DMS79 (cell line): ENCODE data around the gene MAPK7.

ENCODE experiments used
- DNase-seq: peaks from one replicate; lab custom pipeline; 2025; lab: John Stamatoyannopoulos, UW

Gene MAPK7

GRCh38 chr17:19378416-19379360, at the start of gene MAPK7:
TSS of gene MAPK7 (plus strand) at chr17:19378498. CDS start at chr17:19378901, 403 bp downstream.
- no peak for DNase-seq

DNA sequence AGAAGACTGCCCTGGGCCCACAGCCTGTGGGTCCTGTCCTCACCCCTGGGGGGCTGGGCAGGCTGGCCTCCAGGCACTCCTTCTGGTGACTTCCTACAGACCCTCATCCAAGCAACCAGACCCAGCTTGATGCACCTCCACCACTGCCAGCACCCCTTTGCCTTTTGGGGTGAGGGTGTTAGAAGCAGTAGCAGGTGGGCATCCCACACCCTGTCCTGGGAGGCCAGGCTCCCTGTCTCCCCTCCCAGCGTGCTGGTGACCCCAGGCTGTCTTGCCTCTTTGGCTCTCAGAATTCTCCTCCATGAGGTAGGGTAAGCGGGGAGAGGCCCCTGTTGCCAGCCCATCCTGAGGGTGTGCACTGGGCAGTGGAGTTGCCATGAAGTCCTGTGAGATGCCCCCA, 49.2 kb upstream of the MAPK7 start:
- no peak for DNase-seq

- no peak for DNase-seq
Observed at GRCh38 chr17:19329839-19330238, 48.5 kb upstream of the MAPK7 start.

GRCh38 chr17:19330271-19330670, 48.0 kb upstream of the MAPK7 start:
- no peak for DNase-seq

- DNase-seq: no peak
Observed at GRCh38 chr17:19331134-19331533, 47.2 kb upstream of the MAPK7 start.

GRCh38 chr17:19331543-19332245, 46.6 kb upstream of the MAPK7 start:
- DNase-seq: no peak

DNA sequence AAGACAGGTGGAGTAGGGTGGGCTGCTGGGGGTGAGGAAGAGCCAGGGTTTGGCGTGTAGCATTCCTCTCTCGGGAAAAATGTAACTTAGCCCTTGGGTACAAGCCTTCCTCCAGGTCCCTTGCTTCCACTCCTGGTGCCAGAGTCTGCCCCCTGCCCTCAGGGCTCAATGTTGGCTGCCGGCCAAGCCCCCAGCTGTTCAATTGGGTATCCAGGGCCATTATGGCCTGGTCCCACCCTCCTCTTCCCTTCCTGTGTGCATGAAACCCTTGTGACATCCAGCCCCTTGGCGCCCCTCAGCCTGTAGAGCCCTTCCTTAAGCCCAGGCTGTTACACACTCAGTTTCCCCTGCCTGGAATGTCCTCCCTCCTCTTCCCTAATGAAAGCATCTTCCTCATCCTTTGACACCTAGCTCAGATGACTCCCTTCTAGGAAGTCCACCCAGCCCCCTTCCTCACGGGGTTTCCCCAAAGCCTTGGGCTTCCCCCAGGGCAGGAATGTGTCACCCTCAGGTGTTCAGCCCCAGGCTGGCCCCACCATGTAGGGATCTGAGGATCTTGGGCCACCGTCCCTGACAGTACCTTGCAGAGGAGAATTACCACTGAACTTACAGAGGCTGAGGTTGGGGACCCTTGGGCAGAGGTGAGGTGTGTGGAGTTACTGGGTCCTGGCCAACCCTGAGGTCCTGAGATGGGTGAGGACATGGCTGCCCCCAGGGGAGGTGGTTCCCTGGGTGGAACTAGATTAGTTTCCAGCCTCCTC, 45.7 kb upstream of the MAPK7 start:
- no peak for DNase-seq

DNA sequence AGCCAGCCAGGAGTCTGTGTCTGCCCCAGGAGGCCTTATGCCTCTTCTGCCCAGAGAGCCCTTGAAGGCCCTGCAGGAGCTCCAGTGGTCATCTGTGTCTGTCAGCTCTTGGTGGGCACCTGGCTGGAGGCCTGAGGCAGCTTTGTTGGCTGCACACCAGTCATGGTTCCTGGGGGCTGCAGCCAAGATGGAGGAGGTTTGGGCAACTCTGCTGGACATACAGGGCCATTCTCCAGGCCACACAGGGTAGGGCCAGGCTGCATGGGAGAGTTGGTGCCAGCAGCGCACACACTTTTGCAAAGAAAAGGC, 45.2 kb upstream of the MAPK7 start:
- DNase-seq: no peak

DNA sequence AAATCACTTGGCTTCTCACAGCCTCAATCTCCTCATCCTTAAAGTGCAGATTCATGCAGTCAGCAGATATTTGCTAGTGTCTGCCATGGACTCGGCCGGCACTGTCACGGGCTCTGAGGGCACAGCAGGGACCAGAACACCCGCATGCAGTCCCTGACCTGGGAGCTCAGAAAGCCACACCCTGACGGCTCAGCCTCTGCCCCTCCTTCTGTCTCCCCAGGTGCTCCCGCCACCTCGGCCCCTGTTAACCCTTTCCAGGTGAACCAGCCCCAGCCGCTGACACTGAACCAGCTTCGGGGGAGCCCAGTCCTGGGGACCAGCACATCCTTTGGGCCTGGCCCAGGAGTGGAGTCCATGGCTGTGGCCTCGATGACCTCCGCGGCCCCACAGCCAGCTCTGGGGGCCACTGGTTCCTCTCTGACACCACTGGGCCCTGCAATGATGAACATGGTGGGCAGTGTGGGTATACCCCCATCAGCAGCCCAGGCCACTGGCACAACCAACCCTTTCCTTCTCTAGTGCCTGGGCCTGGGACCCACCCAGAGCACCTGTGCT, 44.5 kb upstream of the MAPK7 start:
- no peak for DNase-seq

- DNase-seq: no peak
Observed at GRCh38 chr17:19334331-19334730, 44.0 kb upstream of the MAPK7 start.

- no peak for DNase-seq
Observed at GRCh38 chr17:19335951-19336631, 42.2 kb upstream of the MAPK7 start.

GRCh38 chr17:19336938-19337711, 41.2 kb upstream of the MAPK7 start:
- DNase-seq: no peak

- no peak for DNase-seq
Observed at GRCh38 chr17:19337712-19338023, 40.6 kb upstream of the MAPK7 start.

DNA sequence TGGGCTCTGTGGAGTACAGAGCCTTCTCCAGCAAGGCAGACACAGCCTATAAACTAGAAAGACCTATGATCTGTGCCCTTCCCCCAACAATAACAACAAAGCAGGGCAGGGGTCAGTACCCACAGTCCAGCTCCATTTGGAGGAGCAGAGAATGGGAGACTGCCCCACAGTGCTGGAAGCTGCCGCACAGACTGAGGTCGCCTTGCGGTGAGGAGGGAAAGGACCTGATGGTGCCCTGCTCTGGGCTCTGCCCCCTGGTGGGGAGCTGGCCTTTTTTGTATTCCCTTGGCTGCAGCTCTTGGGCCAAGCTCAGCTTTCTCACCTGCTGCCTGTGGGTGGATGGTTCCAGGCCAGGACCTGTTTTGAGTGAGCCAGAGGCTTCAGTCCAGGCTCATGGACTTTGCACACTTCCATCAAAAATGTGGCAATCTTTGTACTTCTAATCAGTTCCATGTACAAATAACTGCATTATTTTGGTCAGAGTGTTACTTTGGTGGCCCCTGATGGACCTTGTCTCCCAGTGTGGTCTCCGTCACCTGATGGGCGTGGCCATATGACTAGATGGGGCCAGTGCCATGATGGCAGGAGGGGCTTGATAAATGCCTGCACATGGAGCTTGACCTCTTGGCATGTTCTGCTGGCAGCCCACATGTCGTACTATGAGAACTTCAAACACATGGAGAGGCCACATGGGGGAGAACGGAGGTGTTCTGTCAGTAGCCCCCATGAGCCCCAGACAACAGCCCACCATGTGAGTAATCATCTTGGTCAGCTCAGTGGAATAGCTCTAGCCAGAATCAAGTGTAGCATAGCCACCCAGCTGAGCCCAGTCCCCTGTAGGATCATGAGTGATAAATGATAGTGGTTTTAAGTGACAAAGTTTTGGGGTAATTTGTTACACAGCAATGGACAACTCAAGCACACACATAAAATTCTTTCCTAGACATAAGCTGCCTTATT, 40.0 kb upstream of the MAPK7 start:
- DNase-seq: no peak

- no peak for DNase-seq
Observed at GRCh38 chr17:19339341-19339815, 38.9 kb upstream of the MAPK7 start.

- no peak for DNase-seq
Observed at GRCh38 chr17:19341211-19341631, 37.1 kb upstream of the MAPK7 start.

- DNase-seq: no peak
Observed at GRCh38 chr17:19341641-19342610, 36.4 kb upstream of the MAPK7 start.

DNA sequence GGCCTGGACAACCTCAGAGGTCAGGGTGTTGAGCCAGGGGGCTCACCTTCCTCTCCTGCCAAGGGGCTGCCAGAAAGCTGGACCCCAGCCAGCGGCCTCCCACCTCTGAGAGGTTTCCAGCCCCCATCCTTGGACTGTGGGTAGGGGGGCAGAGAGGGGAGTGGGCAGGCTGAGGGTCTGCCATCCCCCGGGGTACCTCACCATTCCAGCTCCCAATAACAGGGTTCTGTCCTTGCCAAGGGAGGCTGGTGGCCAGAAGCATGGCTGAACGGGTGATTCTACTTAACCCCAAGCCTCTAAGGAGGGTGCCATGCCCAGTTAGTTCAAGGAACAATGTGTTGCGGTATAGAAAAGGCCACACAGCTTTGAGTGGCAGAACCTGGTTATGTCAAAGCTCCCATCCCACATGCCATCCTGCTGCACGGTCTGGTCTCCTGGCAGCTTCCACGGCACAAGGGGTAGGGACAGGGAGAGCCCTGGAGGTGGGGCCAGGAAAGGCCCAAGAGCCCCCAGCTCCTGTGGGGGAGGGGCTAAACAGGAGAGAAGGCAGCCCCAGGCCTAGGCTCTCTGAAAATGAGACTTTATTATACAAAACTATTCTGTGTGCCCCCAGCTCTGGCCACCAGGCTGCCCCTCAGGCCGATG, 35.6 kb upstream of the MAPK7 start:
- no peak for DNase-seq
